Colon (tissue), 2 donors: ENCODE results near the gene HOXB3.

ENCODE experiments used
- FAIRE-seq: peaks from 2 replicates; lab custom pipeline; 2012; peaks lifted over from hg19 to GRCh38; lab: Jason Lieb, UNC
- donor health status: control.
- donor health status: control.

Gene HOXB3

GRCh38 chr17:48612456-48612853 lies 22.4 kb upstream of the HOXB3 start:
- FAIRE-seq, result no peak

- FAIRE-seq, result no peak
Measured at GRCh38 chr17:48611681-48612455, 21.8 kb upstream of the HOXB3 start.

GRCh38 chr17:48611213-48611612 lies 21.2 kb upstream of the HOXB3 start:
- no peak for FAIRE-seq

GRCh38 chr17:48610282-48611211 lies 20.5 kb upstream of the HOXB3 start, which contains the start of gene HOXB7:
HOXB7 (minus strand) TSS chr17:48611017; CDS start chr17:48610918, 99 bp downstream.
- no peak for FAIRE-seq

GRCh38 chr17:48609759-48610281 lies 19.8 kb upstream of the HOXB3 start:
- no peak for FAIRE-seq

GRCh38 chr17:48609033-48609432 lies 19.0 kb upstream of the HOXB3 start:
- no peak for FAIRE-seq

GRCh38 chr17:48608494-48608834 lies 18.4 kb upstream of the HOXB3 start:
- no peak for FAIRE-seq

GRCh38 chr17:48606892-48607614 lies 17.0 kb upstream of the HOXB3 start:
- no peak for FAIRE-seq

GRCh38 chr17:48605991-48606891 lies 16.2 kb upstream of the HOXB3 start:
- FAIRE-seq, result no peak

GRCh38 chr17:48605409-48605919 lies 15.4 kb upstream of the HOXB3 start:
- FAIRE-seq, result no peak

GRCh38 chr17:48604770-48605329 lies 14.8 kb upstream of the HOXB3 start, which contains the start of gene HOXB6:
HOXB6 (minus strand) TSS chr17:48604986; CDS start chr17:48598150, 6,836 bp downstream.
- FAIRE-seq, result no peak

- no peak for FAIRE-seq
Measured at GRCh38 chr17:48603959-48604769, 14.1 kb upstream of the HOXB3 start.

GRCh38 chr17:48601539-48602425 lies 11.7 kb upstream of the HOXB3 start:
- no peak for FAIRE-seq

GRCh38 chr17:48601207-48601538 lies 11.1 kb upstream of the HOXB3 start:
- FAIRE-seq, result no peak

- FAIRE-seq, result no peak
Measured at GRCh38 chr17:48600244-48601098, 10.4 kb upstream of the HOXB3 start.

GRCh38 chr17:48599354-48599753 lies 9.3 kb upstream of the HOXB3 start:
- no peak for FAIRE-seq

GRCh38 chr17:48598736-48599135 lies 8.7 kb upstream of the HOXB3 start:
- no peak for FAIRE-seq
